ENCODE measurements around the gene FCRL2.

DNA sequence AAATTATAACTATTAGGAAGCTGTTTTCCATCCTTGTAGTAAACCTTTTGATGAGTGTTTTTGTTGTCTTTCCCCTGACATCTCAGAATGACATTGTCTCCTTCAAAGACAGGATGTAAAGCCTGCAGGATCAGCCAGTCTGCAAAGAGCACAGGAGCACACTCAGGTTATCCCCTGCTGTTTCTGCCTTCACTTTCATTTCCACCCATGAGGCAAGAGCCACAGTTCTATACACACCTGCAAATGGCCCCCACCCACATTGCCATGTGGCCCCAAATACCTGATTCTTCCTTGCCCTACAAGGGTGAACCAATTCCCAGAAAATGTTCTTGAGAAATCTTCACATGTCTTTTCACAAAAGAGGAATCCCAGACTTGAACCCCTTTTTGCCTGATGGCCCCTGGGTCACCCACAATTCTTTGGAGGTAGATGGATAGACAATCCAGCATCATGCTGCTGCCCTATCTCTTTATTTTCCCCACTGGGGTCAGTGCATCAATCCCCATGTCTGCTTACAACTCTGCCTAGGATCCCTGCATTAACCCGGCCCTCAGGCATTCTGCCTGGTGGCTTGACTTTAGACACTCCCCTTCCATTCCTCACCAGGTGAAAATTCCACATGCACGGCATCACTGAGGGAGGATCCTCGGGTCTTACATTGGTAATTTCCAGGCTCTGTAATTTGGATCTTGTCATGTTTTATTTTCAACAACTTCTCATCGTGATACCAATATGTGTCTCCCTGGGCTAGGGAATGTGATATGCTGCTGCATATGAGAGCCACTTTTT is 79.0 kb downstream of the FCRL2 start:
- TF ChIP-seq, protein P1, sequence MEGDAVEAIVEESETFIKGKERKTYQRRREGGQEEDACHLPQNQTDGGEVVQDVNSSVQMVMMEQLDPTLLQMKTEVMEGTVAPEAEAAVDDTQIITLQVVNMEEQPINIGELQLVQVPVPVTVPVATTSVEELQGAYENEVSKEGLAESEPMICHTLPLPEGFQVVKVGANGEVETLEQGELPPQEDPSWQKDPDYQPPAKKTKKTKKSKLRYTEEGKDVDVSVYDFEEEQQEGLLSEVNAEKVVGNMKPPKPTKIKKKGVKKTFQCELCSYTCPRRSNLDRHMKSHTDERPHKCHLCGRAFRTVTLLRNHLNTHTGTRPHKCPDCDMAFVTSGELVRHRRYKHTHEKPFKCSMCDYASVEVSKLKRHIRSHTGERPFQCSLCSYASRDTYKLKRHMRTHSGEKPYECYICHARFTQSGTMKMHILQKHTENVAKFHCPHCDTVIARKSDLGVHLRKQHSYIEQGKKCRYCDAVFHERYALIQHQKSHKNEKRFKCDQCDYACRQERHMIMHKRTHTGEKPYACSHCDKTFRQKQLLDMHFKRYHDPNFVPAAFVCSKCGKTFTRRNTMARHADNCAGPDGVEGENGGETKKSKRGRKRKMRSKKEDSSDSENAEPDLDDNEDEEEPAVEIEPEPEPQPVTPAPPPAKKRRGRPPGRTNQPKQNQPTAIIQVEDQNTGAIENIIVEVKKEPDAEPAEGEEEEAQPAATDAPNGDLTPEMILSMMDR (conservative IDR thresholded peaks at IDR 0.05; ENCODE audit: low read length): no peak
- TF ChIP-seq EZH2phosphoT487 (IDR thresholded peaks at IDR 0.05; ENCODE audit: borderline replicate concordance): no peak

Measured in Loucy (cell line).